ENCODE results near the gene ZNF654.
"Not testable (repeated sequence)": the region's sequence is repeated elsewhere in the genome, so short reads cannot be mapped to it uniquely, and the experiment has no call there.

ZNF654 gene

DNA sequence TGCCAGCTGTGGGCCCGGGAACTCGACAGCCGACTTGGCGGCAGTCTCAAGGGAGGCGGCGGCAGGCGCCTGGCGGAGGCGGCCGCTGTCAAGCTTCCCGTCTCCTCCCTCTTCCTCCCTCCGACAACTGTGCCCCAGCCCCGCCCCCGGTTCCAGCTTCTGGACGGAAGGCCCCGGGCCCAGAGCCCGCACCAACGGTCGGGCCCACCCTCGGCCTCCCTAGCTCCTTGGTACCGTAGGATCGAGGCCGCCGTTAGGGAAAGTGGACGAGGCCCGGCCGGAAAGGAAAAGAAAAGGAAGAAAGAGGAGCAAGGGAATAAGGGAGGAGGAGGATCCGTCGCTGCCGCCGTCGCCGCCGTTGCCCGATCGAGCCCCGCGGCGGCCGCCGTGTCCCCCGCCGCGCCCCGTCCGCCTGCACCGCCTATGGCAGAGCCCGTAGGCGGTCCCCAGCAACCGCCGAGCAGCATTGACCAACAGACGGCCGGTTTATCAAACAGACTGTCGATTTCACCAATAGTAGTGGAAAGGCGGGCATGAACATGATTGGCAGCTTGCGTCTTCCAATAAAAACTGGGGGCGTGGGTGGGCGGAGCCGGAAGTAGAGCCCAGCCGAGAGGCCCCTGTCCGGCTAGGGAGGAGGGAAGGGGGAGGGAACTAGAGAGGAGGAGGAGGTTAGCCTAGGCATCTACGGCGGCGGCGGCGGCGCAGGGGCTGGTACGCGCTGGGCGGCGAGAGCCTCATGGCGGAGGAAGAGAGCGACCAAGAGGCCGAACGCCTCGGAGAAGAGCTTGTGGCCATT, at the start of gene ZNF654, which contains the start of gene CGGBP1:
Gene ZNF654 (plus strand): TSS at position 675 of the 799 bp plus-strand sequence. CDS start 65 bp downstream, at position 740.
Gene CGGBP1 (minus strand): TSS at position 425 of the 799 bp plus-strand sequence. CDS start 3,029 bp downstream, outside the sequence.
- peak; percentile 94 for DNase-seq

GRCh38 chr3:88010810-88011209, 48.2 kb upstream of the ZNF654 start:
- DNase-seq = no peak

DNA sequence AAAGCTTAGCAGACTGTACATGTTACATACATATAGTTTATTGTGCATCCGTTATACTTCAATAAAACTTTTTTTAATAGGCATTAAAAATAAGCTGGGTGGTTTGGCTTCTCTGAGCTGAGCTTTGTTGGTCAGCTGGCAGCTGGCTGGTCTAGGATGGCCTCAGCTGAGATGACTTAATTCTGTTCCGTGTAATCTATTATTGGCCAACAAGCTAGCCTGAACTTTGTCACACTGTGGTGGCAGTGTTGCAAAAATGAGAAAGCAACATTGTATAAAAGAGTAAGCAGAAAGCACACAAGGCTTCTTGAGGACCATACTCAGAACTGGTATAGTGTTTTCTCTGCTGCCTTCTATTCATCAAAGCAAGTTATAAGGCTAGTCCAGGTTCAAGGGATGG, 45.5 kb upstream of the ZNF654 start:
- DNase-seq = no peak

DNA sequence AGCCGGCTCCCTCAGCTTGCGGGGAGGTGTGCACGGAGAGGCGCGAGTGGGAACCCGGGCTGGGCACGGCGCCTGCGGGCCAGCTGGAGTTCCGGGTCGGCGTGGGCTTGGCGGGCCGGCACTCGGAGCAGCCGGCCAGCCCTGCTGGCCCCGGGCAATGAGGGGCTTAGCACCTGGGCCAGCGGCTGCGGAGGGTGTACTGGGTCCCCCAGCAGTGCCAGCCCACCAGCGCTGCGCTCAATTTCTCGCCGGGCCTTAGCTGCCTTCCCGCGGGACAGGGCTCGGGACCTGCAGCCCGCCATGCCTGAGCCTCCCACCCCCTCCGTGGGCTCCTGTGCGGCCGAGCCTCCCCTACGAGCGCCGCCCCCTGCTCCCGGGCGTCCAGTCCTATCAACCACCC, 43.4 kb upstream of the ZNF654 start:
- not testable (repeated sequence) for DNase-seq

DNA sequence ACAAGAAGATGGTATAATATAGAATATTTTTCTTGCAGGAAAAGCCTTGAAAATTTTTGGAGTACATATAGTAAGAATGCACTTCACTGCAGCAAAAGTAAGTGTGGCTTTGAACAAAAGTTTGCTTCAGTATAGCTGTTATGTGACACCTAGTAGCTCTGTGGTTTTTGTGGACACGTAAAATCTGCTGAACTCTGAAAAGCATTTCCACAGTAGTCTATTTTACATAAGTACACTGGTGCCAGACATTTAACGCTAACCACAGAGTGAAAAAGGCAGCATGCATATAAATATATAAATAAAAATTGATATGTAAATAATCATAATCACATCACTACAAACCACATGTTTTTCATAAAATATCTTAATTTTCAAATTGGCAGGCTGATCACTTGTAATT, 40.0 kb upstream of the ZNF654 start:
- peak; percentile 88 for DNase-seq

GRCh38 chr3:88025001-88025552, 34.0 kb upstream of the ZNF654 start:
- DNase-seq = no peak

DNA sequence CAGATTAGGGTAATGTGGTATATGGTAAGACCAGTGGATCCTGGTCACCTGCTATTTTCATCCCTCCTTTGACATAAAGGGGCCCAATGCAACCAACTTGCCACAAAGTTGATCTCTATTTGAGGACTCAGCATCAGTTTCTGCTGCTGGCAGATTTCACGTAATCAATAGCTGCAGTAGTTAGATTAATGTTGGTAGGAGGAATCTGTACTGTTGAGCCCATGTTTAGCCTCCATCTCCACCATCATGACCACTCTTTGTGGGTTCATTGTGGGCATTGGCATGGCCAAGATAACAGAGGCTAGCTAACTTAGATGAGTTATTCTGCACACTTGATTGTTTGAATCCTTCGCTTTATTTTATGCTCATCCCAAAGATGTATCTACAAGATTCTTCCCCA, 30.2 kb upstream of the ZNF654 start:
- DNase-seq = no peak

- DNase-seq = no peak
Observed at GRCh38 chr3:88030210-88030609, 28.8 kb upstream of the ZNF654 start.

DNA sequence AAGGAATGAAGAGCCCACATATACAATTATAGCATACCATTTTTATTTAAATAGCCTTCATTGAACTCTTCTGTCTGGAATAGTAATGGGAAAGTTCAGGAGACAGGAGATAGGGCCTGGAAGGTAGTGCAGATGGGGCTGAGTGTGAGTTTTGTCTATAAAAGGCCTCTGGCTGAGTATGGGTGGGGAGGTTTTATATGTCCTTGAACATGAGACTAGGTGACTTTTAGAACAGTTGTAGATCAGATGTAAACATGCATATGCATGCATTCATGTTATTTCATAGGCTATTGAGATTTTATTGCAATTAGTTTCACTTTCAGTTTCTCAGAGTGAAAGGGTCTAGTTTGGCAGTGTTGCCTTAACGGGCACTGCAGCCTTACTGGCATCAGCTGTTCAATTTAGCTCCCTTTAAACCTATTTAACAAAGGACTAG, 27.4 kb upstream of the ZNF654 start:
- no peak for DNase-seq

GRCh38 chr3:88032245-88032644, 26.8 kb upstream of the ZNF654 start:
- no peak for DNase-seq

DNA sequence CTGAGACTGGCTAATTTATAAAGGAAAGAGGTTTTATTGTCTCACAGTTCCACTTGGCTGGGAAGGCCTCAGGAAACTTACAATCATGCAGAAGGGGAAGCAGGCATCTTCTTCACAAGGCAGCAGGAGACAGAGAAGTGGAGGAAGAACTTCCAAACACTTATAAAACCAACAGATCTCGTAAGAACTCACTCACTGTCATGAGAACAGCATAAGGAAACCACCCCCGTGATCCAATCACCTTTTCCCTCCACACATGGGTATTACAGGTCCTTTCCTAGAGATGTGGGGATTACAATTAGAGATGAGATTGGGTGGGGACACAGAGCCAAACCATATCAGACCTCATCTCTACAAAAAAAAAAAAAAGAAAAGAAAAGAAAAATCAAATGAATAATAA, 26.0 kb upstream of the ZNF654 start:
- no peak for DNase-seq

DNA sequence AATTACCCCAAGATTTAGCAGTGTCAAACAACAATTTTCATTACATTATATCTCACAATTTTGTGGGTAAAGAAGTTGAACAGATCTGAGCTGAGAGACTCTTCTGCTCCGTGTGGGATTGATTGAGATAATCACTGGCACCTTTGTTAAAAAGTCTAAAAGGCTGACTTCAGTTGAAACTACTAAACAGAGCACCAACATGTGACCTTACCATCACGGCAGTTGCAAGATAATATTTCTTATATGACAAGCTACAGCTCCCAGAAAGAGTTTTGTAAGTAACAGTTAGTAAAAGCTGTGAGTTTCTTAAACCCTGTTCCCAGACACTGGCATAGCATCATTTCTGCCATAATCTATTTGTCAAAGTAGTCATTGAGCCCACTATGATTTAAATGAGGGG, 25.2 kb upstream of the ZNF654 start:
- no peak for DNase-seq

GRCh38 chr3:88034491-88035275, 24.4 kb upstream of the ZNF654 start:
- no peak for DNase-seq

GRCh38 chr3:88036221-88036620, 22.8 kb upstream of the ZNF654 start:
- no peak for DNase-seq

- no peak for DNase-seq
Observed at GRCh38 chr3:88038566-88038965, 20.5 kb upstream of the ZNF654 start.

GRCh38 chr3:88040529-88040928, 18.5 kb upstream of the ZNF654 start:
- no peak for DNase-seq

- DNase-seq = no peak
Observed at GRCh38 chr3:88041005-88041404, 18.1 kb upstream of the ZNF654 start.

DNA sequence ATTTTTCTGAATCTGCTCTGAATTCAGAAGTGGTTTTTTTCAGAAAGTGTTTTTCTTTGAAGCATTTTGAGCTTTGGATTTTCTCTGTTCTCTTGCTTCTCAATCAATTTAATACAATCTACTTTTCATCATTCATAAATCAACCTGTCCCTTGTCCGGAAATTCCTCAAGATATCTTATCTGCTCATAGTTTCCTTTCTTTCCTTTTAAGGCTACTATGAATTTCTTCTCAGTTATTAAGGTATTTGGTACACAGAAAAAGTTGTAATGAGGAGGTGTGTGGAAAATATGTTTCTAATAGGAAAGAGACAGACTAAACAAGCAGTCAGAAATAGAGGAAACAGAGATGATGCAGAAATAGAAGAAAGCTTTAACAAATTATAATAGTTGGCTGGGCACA, 14.6 kb upstream of the ZNF654 start:
- DNase-seq = no peak

DNA sequence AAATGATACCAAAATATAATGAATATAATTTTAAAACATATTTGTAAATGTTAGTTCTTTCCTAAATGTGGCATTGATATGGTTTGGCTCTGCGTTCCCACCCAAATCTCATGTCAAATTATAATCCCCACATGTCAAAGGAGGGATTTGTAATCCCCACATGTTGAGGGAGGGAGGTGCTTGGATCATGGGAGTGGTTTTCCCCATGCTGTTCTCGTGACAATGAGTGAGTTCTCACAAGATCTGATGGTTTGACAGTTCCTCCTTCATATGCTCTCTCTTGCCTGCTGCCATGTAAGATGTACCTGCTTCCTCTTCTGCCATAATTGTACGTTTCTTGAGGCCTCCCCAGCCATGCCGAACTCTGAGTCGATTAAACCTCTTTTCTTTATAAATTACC, 12.3 kb upstream of the ZNF654 start:
- DNase-seq = no peak

- DNase-seq = no peak
Observed at GRCh38 chr3:88057630-88058305, 1.3 kb upstream of the ZNF654 start.

DNA sequence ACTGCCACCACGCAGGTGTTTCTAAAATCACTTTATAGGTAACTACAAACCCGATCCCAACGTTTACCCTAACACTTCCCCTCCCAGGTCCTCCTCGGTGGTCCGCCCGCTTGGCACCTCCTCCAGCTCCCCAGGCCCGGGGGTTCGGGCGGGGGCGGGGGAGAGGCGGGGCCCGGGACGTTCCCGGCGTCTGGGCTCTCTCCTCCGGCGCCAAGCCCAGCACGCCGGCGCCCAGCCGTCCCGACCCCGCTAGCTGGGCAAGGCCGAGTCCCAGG, 812 bp upstream of the ZNF654 start:
- no peak for DNase-seq

- DNase-seq = no peak
Observed at GRCh38 chr3:88059380-88060170, 520 bp downstream of the ZNF654 start.

GRCh38 chr3:88061746-88062145, 2.7 kb downstream of the ZNF654 start:
- DNase-seq = no peak

All from NCI-H526 treated with DMSO at 0.1 percent for 48 hours (cell line).